ENCODE data around the gene OCSTAMP.

OCSTAMP gene

DNA sequence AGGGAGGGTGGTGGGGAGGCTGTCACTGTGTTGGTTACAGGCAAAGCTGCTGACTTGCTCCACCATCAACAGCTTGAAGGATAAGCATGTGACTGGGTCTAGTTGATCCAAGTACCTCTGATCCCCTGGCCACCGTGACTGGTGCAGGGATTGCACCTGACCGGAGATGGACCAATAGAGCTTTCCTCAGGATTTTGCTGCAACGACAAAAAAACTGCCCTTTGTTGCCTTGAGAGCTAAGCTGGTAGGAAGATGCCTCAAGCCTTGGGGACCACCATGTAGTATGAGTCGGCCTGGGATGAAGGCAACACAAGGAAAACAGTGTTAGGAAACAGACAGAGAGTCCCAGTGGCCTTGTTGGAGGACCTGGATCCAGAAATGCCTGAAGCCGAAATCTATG is 1.8 kb downstream of the OCSTAMP start:
- Histone ChIP-seq H3K36me3 (ENCODE audit: insufficient read depth, low read length) (no peaks in the 10 kb centered on the region), H3K9me3 (replicated peaks; ENCODE audit: low read length) (no peaks in the 10 kb centered on the region), H3K4me1 (ENCODE audit: control insufficient read depth, insufficient read depth, low read length) (no peaks in the 10 kb centered on the region), H3K4me2 (ENCODE audit: low read length) (no peak overlapping the region), H3K27me3 (ENCODE audit: control insufficient read depth, insufficient read depth, low read length) (peaks cover 29% of the 10 kb centered on the region), H3K4me3 (ENCODE audit: low read length) (no peak overlapping the region), H3K9ac (ENCODE audit: low read depth, low read length) (no peak overlapping the region)

GRCh38 chr20:46547995-46548394 is 2.5 kb downstream of the OCSTAMP start:
- H3K4me2 ChIP-seq (ENCODE audit: low read length), result no peak overlapping the region
- H3K36me3 ChIP-seq (ENCODE audit: insufficient read depth, low read length), result no peaks in the 10 kb centered on the region
- no peak overlapping the region for H3K9ac ChIP-seq (ENCODE audit: low read depth, low read length)
- peaks cover 29% of the 10 kb centered on the region for H3K27me3 ChIP-seq (ENCODE audit: control insufficient read depth, insufficient read depth, low read length)
- no peaks in the 10 kb centered on the region for H3K9me3 ChIP-seq (replicated peaks; ENCODE audit: low read length)
- no peaks in the 10 kb centered on the region for H3K4me1 ChIP-seq (ENCODE audit: control insufficient read depth, insufficient read depth, low read length)
- H3K4me3 ChIP-seq (ENCODE audit: low read length), result no peak overlapping the region

- no peak overlapping the region for H3K9ac ChIP-seq (ENCODE audit: low read depth, low read length)
- no peak overlapping the region for H3K4me3 ChIP-seq (ENCODE audit: low read length)
- H3K27me3 ChIP-seq (ENCODE audit: control insufficient read depth, insufficient read depth, low read length), result peaks cover 36% of the 10 kb centered on the region
- no peaks in the 10 kb centered on the region for H3K9me3 ChIP-seq (replicated peaks; ENCODE audit: low read length)
- no peak overlapping the region for H3K4me2 ChIP-seq (ENCODE audit: low read length)
- no peaks in the 10 kb centered on the region for H3K4me1 ChIP-seq (ENCODE audit: control insufficient read depth, insufficient read depth, low read length)
- no peaks in the 10 kb centered on the region for H3K36me3 ChIP-seq (ENCODE audit: insufficient read depth, low read length)
These were observed 3.5 kb downstream of the OCSTAMP start for GRCh38 chr20:46546936-46547335.

DNA sequence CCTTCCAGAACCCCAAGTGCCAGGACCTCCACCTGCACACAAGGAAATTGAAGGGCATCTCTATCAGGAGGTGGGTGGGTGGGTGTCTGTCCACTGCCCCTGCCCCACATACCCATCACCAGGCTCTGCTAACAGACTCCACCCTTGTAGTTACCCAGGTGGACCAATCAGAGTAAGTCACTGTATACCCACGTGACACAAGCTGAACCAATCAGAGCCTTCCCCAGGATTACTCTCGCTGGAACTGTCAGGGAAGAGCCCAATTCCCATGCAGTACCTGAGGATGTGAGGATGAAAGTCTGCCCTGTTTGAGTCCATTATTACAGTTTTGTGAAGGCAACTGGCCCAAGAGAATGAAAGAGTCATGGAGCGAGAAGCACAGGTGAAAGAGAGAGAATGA is 4.2 kb downstream of the OCSTAMP start:
- Histone ChIP-seq H3K9ac (ENCODE audit: low read depth, low read length) (no peak overlapping the region), H3K4me3 (ENCODE audit: low read length) (no peak overlapping the region), H3K36me3 (ENCODE audit: insufficient read depth, low read length) (no peaks in the 10 kb centered on the region), H3K4me1 (ENCODE audit: control insufficient read depth, insufficient read depth, low read length) (no peaks in the 10 kb centered on the region), H3K4me2 (ENCODE audit: low read length) (no peak overlapping the region), H3K9me3 (replicated peaks; ENCODE audit: low read length) (no peaks in the 10 kb centered on the region), H3K27me3 (ENCODE audit: control insufficient read depth, insufficient read depth, low read length) (peaks cover 42% of the 10 kb centered on the region)

GRCh38 chr20:46545827-46546138 is 4.7 kb downstream of the OCSTAMP start:
- H3K4me3 ChIP-seq (ENCODE audit: low read length), result no peak overlapping the region
- H3K9me3 ChIP-seq (replicated peaks; ENCODE audit: low read length), result no peaks in the 10 kb centered on the region
- no peak overlapping the region for H3K4me2 ChIP-seq (ENCODE audit: low read length)
- H3K27me3 ChIP-seq (ENCODE audit: control insufficient read depth, insufficient read depth, low read length), result peaks cover 47% of the 10 kb centered on the region
- H3K9ac ChIP-seq (ENCODE audit: low read depth, low read length), result no peak overlapping the region
- H3K36me3 ChIP-seq (ENCODE audit: insufficient read depth, low read length), result no peaks in the 10 kb centered on the region
- H3K4me1 ChIP-seq (ENCODE audit: control insufficient read depth, insufficient read depth, low read length), result no peaks in the 10 kb centered on the region

GRCh38 chr20:46545077-46545826 is 5.2 kb downstream of the OCSTAMP start:
- peaks cover 43% of the 10 kb centered on the region for H3K27me3 ChIP-seq (ENCODE audit: control insufficient read depth, insufficient read depth, low read length)
- no peaks in the 10 kb centered on the region for H3K36me3 ChIP-seq (ENCODE audit: insufficient read depth, low read length)
- no peak overlapping the region for H3K9ac ChIP-seq (ENCODE audit: low read depth, low read length)
- H3K9me3 ChIP-seq (replicated peaks; ENCODE audit: low read length), result no peaks in the 10 kb centered on the region
- H3K4me1 ChIP-seq (ENCODE audit: control insufficient read depth, insufficient read depth, low read length), result no peaks in the 10 kb centered on the region
- H3K4me3 ChIP-seq (ENCODE audit: low read length), result no peak overlapping the region
- no peak overlapping the region for H3K4me2 ChIP-seq (ENCODE audit: low read length)

GRCh38 chr20:46544576-46544975 is 5.9 kb downstream of the OCSTAMP start:
- H3K4me3 ChIP-seq (ENCODE audit: low read length), result no peak overlapping the region
- H3K9me3 ChIP-seq (replicated peaks; ENCODE audit: low read length), result no peaks in the 10 kb centered on the region
- no peak overlapping the region for H3K4me2 ChIP-seq (ENCODE audit: low read length)
- no peaks in the 10 kb centered on the region for H3K36me3 ChIP-seq (ENCODE audit: insufficient read depth, low read length)
- H3K27me3 ChIP-seq (ENCODE audit: control insufficient read depth, insufficient read depth, low read length), result peaks cover 44% of the 10 kb centered on the region
- H3K9ac ChIP-seq (ENCODE audit: low read depth, low read length), result no peak overlapping the region
- no peaks in the 10 kb centered on the region for H3K4me1 ChIP-seq (ENCODE audit: control insufficient read depth, insufficient read depth, low read length)

- no peak overlapping the region for H3K4me3 ChIP-seq (ENCODE audit: low read length)
- no peaks in the 10 kb centered on the region for H3K9me3 ChIP-seq (replicated peaks; ENCODE audit: low read length)
- no peak overlapping the region for H3K9ac ChIP-seq (ENCODE audit: low read depth, low read length)
- H3K4me2 ChIP-seq (ENCODE audit: low read length), result no peak overlapping the region
- H3K36me3 ChIP-seq (ENCODE audit: insufficient read depth, low read length), result no peaks in the 10 kb centered on the region
- no peaks in the 10 kb centered on the region for H3K4me1 ChIP-seq (ENCODE audit: control insufficient read depth, insufficient read depth, low read length)
- peaks cover 46% of the 10 kb centered on the region for H3K27me3 ChIP-seq (ENCODE audit: control insufficient read depth, insufficient read depth, low read length)
These were observed 6.5 kb downstream of the OCSTAMP start for GRCh38 chr20:46543959-46544358.

DNA sequence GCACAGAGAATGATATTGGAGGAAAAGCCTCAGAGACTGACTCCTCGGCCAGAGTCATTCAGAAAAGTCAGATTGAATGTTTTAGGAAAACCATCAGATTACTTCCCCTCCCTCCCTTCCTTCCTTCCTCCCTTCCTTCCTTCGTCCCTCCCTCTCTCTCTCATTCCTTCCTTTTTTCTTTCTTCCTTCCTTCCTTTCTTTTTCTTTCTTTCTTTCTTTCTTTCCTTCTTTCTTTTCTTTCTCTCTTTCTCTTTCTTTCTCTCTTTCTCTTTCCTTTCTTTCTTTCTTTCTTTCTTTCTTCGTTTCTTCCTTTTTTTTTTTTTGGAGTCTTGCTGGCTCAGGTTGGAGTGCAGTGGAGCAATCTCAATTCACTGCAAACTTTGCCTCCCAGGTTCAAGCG is 7.4 kb downstream of the OCSTAMP start:
- Histone ChIP-seq H3K36me3 (ENCODE audit: insufficient read depth, low read length) (no peaks in the 10 kb centered on the region), H3K9me3 (replicated peaks; ENCODE audit: low read length) (no peaks in the 10 kb centered on the region), H3K4me3 (ENCODE audit: low read length) (no peak overlapping the region), H3K27me3 (ENCODE audit: control insufficient read depth, insufficient read depth, low read length) (peaks cover 50% of the 10 kb centered on the region), H3K9ac (ENCODE audit: low read depth, low read length) (no peak overlapping the region), H3K4me1 (ENCODE audit: control insufficient read depth, insufficient read depth, low read length) (no peaks in the 10 kb centered on the region), H3K4me2 (ENCODE audit: low read length) (no peak overlapping the region)

GRCh38 chr20:46541229-46541935 is 9.1 kb downstream of the OCSTAMP start:
- Histone ChIP-seq H3K9me3 (replicated peaks; ENCODE audit: low read length) (no peaks in the 10 kb centered on the region), H3K36me3 (ENCODE audit: insufficient read depth, low read length) (no peaks in the 10 kb centered on the region), H3K4me1 (ENCODE audit: control insufficient read depth, insufficient read depth, low read length) (no peaks in the 10 kb centered on the region), H3K9ac (ENCODE audit: low read depth, low read length) (no peak overlapping the region), H3K27me3 (ENCODE audit: control insufficient read depth, insufficient read depth, low read length) (peaks cover 43% of the 10 kb centered on the region), H3K4me3 (ENCODE audit: low read length) (no peak overlapping the region), H3K4me2 (ENCODE audit: low read length) (no peak overlapping the region)

DNA sequence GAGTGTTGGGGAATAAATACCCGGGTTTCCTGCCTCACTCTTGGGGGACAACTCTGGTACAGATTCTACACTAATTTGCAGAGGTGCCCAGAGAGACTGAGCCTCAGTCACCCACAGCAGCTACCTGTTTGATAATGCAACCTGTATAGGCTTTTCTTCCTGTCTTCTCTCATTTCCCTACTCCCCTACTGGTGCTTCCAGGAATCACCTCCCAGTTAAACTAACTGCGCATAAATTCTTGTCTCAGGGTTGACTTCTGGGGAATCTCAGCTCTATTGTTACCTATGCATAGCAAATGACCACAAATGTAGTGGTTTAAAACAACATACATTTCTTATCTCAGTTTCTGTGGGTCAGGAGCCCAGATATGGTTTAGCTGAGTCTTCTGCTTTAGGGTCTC is 11.3 kb downstream of the OCSTAMP start:
- Histone ChIP-seq H3K27me3 (ENCODE audit: control insufficient read depth, insufficient read depth, low read length) (peaks cover 36% of the 10 kb centered on the region), H3K9me3 (replicated peaks; ENCODE audit: low read length) (no peaks in the 10 kb centered on the region), H3K9ac (ENCODE audit: low read depth, low read length) (no peak overlapping the region), H3K4me2 (ENCODE audit: low read length) (no peak overlapping the region), H3K36me3 (ENCODE audit: insufficient read depth, low read length) (no peaks in the 10 kb centered on the region), H3K4me3 (ENCODE audit: low read length) (no peak overlapping the region), H3K4me1 (ENCODE audit: control insufficient read depth, insufficient read depth, low read length) (no peaks in the 10 kb centered on the region)

- Histone ChIP-seq H3K4me1 (ENCODE audit: control insufficient read depth, insufficient read depth, low read length) (no peaks in the 10 kb centered on the region), H3K9ac (ENCODE audit: low read depth, low read length) (no peak overlapping the region), H3K9me3 (replicated peaks; ENCODE audit: low read length) (no peaks in the 10 kb centered on the region), H3K4me3 (ENCODE audit: low read length) (no peak overlapping the region), H3K27me3 (ENCODE audit: control insufficient read depth, insufficient read depth, low read length) (peaks cover 5% of the 10 kb centered on the region), H3K36me3 (ENCODE audit: insufficient read depth, low read length) (no peaks in the 10 kb centered on the region), H3K4me2 (ENCODE audit: low read length) (no peak overlapping the region)
These were observed 19.8 kb downstream of the OCSTAMP start for GRCh38 chr20:46530640-46531039.

Measured in skeletal muscle satellite cell (primary cell).